Measurements from ENCODE around the gene GTF3C1.
"Not testable (repeated sequence)": the region's sequence is repeated elsewhere in the genome, so short reads cannot be mapped to it uniquely, and the experiment has no call there.

GTF3C1 gene

DNA sequence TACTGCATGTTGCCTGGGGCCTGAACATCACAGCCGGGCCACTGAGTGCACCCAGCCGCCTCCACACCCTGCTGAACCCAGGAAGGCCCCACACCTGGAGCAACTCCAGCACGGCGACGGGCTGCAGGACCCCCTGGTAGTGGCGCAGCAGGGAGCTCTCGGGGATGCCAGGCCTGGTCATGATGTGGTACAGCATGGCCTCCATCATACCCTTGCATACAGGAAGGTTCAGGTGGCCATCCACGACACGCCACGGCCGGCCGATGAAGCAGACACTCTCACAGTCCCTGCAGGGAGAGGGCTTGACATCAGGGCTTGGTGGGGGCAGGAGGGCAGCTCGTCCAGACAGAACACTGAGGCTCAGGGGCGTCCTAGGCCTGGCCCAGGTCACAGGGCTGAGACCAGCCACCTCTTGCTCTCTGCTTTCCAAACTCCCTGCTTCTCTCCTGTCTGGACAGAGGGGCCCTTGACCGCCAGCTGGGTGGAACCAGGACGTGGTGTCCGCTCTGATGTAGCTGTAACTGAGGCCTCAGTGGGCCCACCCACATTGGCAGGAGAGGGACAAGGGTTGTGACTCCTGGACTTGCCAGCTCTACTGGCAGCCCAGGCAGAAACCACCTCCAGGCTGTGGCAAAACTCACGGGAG is 87.4 kb downstream of the GTF3C1 start:
- FAIRE-seq = no peak

DNA sequence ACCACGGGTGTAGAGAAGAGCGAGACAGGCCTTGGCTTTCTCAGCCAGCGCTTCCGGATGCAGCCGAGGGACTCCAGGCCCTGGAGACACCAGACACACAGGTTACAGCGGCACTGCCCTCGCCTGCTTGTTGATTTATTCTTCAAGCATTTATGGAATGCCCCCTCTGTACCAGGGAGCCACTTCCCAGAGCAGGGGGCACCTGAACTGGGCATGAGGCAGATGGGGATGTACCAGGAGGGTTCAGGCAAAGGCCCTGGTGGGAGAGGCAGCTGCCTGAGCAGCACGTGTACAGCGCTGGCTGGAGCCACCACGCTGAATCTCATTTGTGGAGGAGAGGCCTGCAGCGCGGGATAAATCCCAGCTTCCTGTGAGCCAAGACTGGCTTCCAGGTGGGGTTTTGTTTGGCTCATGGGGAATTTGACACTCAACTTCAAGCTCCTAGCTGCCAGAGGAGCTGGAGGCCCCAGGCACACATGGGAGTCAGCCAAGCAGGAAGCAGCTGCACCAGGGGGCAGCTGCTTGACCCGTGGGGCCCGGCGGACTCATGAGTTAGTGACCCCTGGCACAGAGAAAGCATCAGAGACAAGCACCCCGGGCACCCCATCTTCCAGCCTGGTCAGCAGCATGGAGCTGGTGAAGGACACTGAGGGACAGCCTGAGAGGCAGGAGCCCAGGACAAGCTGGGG is 88.1 kb downstream of the GTF3C1 start:
- FAIRE-seq = no peak

DNA sequence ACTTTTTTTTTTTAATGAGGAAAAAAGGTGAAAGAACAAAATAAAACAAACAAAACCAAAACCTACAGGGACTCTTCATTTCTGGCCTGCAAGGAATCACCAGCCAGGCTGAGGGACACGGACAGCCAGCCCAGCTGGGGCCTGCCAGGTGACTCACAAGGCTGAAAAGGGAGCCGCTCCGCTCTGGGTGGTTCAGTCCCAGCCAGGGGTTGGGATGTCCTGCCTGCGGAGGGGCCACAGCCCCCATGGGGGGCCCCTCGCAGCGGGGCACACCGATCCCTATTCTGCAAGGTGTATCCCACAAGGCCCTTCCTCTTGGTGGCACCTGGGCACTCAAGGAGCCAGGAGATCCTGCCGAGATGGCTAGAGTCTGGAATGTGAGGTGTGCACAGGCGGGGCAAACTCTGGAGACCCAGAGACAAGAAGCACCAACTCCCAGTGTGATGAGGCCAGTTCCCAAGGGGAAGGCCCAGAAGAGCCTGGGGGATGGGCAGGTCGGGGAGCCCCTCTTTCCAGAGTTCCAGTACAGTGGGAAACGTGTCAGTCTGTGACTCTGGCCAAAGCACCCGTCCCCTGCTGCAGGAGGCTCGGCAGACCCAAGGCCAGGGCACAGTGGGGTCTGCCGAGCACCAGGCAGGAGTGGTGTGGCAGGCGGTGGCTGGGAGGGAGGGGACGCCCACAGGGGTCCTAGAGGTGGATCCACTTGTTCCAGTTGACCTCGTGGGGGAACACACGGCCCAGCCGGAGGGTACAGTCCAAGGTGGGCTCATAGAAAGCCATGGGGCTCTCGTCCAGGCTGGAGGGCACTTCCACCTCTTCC is 88.8 kb downstream of the GTF3C1 start:
- FAIRE-seq = no peak

DNA sequence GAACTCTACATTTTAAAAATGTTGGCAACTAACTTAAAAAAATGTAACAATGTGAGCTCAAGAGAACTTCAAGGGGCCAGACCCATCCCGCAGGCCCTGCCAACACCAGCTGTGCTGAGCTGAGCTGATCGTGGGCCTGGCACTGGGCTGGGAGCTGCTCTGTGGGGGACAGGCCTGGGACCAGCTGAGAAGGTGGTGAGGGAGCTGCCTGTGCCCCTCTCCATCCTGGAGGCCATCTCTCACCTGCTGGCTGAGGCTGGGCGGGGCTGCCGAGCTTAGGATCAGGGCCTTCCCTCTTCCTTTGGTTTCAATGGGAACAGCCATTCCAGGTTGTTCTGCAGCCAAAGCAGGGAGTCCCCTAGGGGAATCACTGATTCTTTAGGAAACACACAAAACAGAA is 89.5 kb downstream of the GTF3C1 start:
- no peak for FAIRE-seq

DNA sequence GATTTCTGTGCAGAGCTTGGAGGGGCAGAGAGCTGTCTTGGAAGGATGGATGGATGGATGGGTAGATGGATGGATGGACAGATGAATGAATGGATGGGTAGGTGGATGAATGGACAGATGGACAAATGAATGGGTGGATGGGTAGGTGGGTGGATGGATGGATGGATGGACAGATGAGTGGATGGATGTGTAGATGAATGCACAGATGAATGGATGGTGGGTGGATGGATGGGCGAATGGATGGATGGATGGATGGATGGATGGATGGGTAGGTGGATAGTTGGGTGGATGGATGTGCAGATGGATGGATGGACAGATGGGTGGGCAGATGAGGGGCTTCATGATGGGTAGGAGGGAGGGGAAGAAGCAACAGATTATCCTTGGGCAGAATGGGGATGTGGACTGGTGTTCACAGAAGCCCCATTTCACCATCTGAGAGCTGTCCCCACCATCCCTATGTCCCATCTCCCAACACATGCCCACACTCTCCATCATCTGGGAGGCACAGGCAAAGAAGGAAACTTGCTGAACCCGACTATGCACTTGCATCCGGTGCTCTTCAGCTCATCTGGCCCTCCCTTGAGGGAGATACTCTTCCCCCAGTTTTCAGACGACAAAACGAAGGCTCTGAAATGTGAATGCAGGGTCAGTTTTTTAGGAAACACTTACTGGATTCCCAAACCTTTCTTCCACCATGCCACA is 90.6 kb downstream of the GTF3C1 start:
- FAIRE-seq = no peak

DNA sequence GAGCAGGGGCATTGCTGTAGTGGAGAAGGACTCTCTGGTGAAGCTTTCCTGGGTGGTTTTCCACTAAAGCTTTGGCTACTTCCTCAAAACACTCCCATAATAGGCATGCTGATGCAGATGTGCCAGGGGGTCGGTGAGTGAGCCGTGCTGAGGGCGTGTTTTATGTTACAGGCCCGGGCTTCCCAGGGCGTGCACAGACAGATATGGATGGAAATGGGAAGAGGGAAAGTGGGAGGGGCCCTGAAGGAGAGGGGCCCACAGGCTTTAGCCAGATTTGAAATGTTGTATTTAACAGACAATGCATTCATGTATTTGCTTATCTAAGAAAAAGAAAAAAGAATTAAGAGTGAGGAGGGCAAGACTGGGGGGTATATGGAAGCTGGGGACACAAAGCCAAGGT is 91.5 kb downstream of the GTF3C1 start:
- no peak for FAIRE-seq

DNA sequence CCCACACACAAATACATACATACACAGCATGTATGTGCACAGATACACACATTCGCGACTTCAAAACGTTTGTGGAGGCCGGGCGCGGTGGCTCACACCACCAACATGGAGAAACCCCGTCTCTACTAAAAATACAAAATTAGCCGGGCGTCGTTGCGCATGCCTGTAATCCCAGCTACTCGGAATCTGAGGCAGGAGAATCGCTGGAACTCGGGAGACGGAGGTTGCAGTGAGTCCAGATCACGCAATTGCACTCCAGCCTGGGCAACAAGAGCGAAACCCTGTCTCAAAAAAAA is 92.2 kb downstream of the GTF3C1 start:
- not testable (repeated sequence) for FAIRE-seq

DNA sequence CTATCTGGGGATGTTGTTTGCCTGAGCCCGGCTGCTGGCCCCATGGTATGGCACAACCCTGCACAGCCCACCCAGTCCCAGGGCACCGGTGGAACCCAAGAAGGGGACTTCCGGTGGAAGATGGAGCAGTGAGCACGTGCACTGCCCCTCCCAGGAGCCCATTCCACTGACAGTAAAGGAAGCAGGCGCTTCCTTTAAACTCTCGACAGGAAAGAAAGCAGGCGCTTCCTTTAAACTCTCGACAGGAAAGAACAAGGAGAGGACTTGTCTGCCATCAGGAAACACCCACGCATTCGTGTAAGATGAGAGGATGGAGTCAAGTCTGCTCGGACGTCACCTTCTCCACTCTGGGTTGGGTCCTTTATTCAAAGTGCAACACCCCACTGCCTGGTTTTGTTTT is 94.0 kb downstream of the GTF3C1 start:
- no peak for FAIRE-seq

DNA sequence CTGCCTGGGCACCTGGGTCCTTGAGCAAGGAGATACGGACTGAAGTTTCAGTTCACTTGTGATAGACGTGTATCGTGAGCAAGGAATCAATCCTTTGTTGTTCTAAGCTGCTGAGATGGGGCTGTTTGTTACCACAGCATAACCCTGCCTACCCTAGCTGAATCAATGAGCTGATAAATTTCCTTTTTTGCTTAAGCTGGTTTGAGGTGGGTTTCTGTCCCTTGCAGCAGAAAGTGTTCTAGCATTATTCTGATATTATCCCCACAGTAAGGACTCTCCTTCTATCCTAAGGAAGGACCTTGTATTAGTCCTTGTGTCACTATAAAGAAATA is 96.3 kb downstream of the GTF3C1 start:
- no peak for FAIRE-seq

DNA sequence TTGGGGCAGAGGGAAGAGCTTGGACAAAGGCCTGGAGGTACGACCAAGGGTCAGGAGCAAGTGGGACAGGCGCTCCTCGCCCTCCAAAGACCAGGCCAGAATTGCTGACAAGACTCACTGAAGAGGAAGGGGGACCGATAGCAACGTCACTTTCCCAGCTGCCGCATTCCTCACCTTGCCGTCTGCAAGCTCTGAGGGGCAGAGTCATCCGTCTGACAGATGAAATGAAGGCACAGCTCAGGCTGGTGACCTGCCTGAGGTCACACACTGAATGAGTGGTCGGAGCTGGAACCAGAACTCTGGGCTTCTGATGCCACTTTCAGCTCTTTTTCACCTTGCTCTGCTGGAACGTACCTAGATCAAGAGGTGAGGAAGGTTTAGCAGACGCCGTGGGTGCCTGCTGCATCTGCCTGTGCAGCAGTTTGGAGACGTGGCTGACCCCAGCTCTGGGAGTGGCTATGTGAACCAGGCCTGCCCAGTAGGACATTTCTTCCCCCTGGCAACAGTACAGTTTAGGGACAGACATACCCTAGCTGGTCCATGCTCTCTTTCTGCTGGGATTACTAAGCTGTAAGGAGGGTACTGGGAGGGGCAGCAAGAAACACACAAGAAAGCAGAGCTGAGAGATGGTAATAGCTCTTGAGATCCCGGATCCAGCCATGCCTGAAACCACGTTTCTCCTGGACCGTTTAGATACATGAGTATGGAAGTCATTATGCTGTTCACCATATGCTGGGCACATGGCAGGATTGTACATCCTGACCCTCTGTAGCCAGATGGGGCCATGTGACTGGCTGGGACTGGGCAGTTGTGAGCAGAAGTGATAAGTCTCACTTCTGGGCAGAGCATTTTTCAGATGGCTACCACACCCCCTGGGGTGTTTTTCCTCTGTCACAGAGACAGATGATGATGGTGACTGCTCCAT is 96.9 kb downstream of the GTF3C1 start:
- FAIRE-seq = no peak

DNA sequence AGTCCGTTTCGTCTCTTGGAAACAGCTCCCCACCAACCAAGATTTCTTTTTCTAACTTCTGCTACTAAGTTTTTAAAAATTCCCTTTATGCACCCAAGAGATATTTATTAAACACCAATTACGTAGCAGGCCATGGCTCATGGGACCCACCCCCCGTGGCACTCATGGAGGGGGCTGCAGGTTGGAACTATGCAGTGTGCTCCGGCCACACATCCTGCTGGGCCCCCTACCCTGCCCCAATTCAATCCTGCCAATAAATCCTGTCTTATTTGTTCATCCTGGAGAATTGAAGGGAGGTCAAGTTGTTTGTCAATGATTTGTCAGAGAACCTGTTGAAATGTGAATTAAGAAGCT is 99.5 kb downstream of the GTF3C1 start:
- no peak for FAIRE-seq

DNA sequence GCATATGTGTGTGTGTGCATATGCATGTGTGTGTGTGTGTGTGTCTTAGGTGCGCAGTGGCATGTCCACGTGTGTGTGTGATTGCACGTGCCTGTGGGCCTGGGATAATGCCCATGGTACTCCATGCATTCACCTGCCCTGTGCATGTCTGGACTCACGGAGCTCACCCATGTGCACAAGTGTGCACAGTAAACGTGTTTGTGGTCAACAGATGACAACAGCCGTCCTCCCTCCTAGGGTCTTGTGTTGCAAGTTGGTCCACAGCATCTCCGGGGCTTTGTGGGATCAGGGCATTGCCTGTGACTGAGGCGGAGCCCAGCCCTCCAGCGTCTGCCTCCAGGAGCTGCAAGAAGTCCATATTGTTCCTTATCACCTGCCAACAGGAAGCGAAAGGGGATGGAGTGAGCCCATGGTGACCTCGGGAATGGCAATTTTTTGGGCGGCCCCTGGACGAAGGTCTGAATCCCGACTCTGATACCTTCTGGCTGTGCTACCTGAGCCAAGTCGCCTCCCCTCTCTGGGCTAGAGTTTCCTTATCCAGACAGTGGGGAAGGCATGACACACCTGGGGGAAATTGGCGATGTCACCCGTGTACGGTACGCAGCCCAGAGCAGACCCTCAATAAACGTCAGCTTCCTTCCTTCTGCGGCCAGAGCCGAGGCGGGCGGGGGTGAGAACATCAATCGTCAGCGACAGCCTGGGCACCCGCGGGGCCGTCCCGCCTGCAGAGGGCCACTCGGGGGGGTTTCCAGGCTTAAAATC is 100.1 kb downstream of the GTF3C1 start:
- no peak for FAIRE-seq

DNA sequence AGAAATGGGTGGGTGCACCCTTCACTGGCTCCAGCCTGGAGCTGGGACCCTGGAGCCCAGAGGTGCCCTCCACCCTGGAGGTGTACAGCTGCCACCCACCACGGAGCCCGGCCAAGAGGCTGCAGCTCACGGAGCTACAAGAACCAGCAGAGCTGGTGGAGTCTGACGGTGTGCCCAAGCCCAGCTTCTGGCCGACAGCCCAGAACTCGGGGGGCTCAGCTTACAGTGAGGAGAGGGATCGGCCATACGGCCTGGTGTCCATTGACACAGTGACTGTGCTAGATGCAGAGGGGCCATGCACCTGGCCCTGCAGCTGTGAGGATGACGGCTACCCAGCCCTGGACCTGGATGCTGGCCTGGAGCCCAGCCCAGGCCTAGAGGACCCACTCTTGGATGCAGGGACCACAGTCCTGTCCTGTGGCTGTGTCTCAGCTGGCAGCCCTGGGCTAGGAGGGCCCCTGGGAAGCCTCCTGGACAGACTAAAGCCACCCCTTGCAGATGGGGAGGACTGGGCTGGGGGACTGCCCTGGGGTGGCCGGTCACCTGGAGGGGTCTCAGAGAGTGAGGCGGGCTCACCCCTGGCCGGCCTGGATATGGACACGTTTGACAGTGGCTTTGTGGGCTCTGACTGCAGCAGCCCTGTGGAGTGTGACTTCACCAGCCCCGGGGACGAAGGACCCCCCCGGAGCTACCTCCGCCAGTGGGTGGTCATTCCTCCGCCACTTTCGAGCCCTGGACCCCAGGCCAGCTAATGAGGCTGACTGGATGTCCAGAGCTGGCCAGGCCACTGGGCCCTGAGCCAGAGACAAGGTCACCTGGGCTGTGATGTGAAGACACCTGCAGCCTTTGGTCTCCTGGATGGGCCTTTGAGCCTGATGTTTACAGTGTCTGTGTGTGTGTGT is 100.9 kb downstream of the GTF3C1 start:
- no peak for FAIRE-seq

DNA sequence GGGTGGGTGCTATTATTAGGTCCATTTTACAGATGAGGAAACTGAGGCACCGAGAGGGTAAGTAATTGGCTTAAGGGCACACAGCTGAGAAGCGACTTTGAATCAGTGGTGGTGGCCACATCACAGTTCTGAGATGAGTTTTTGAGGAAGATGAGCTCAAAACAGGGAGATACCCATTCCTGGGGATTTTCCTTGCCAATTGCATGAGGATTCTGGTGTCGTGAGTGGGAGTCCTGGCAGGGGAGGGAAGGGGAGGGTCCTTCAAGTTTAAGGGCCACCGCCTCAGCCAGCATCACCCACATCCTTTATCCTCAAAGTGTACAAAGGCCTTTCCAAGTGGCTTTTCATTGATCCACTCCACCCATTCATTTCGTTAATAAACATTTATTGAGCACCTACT is 102.4 kb downstream of the GTF3C1 start:
- no peak for FAIRE-seq

DNA sequence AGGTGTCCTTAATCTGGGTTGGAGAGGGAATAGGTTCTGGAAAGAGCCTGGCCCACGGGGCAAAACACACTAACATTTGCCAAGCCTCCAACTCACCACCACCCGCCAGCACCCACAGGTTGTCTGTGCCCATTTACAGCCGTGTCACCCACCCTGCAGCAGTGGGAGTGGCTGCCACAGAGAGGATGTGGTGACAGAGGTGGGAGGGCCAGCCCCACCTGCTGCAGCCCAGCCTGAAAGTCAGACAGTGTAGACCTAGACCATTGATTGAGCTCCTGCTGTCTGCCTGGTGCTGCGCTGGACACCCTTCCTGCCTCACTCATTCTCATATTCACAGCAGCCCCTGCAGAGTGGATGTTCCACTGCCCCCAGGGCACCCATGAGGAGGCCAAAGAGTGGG is 103.0 kb downstream of the GTF3C1 start:
- FAIRE-seq = no peak

DNA sequence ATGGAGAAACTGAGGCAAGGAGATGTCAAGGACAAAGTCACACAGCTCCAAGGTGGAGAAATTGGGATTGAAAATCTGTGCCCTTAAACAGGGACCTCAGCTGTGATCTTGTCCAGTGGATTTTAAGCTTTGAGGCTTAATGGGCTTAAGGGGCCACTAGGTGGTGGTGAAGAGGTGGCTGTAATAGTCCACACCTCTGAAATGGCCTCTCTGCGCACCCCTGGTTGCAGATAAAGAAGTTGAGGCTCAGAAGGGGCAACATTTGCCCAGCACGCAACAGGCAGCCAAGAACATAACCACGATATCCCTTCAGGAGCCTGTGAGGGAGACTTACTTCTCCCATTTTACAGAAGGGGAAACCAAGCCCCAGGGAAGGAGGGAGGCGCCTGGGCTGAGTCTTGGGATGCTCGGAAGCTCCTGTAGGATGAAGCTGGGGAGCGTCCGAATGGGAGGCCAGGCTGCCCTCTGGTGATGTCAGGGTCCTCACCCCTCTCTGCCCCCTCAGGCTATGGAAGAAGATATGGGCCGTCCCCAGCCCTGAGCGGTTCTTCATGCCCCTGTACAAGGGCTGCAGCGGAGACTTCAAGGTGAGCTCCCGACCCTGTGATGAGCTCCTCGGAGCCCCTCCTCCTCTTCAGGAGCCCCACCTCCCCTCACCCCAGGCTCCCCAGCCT is 104.1 kb downstream of the GTF3C1 start:
- no peak for FAIRE-seq

DNA sequence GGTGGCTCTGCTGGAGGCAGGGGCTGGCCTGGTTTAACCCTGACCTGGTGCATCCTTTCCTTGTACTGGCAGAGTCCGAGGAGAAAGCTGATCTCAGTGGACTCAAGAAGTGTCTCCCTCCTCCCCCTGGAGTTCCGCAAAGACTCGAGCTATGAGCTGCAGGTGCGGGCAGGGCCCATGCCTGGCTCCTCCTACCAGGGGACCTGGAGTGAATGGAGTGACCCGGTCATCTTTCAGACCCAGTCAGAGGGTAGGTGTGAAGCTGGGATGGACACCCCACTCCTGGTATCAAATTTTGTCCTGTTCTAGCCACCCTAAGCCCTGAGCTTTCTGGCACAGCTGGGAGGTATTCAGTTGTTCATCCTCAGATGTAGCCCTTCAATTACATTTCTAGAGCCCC is 105.2 kb downstream of the GTF3C1 start:
- FAIRE-seq = no peak

DNA sequence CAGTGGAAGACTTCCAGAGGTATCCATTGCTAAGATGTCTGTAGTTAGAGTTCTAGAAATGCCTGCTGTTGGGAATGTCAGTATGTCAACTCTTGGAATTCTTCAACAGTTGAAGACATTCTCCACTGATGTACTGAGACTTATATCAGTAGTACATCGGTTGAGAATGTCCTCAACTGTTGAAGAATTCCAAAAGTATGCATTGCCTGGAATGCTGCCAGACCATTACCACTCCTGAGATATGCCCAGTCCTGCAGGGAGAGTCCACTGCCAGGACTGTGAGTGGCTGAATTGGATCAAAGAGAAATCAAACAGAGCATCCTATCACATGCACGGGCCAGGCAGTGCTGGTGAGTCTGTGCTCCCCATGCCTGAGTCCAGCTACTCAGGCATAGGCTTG is 105.7 kb downstream of the GTF3C1 start:
- no peak for FAIRE-seq

DNA sequence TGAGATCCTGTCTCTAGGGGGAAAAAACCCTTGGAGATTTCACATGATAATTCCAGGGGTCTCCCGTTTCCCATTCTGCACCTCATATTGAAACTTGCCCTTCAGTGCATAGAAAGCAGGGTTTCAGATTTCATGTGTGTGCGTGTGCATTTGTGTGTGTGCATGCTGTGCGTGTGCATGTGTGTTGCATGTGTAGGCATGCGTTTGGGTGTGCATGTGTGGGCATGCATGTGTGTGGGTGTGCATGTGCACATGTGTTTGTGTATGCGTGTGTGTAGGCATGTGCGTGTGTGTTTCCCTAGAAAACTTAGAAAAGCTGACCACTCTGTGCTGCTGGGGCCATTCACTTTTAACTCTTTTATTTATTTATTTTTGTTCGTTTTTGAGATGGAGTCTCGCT is 107.7 kb downstream of the GTF3C1 start:
- no peak for FAIRE-seq

DNA sequence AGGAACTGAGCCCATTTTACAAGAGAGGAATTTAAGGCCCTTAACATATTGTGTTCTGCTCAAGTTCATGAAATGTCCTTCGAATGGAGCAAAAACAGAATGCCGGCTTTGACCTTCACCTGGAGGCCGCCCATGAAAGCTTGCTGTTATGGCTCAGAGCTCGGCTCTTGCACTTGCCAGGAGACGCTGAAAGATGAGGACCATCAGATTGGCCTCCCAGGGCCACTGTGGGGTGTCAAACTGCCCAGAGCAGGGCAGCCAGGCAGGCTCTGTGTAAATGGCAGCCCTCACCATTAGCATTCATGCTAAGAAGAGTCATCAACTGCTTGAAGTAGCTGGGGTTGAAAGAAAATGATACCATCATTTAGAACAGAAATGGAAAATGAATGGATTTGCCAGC is 108.4 kb downstream of the GTF3C1 start:
- no peak for FAIRE-seq

All from G401.6 (cell line).